Ramos (cell line): ENCODE measurements around the gene JAG2.

ENCODE experiments used
- in situ Hi-C: fragments of 300-500 bp; cut with MboI; formaldehyde crosslinking; loops from one replicate; pipeline ENCODE4 v1.14.3; 2022; ENCODE audit warnings: low sequenced_read_pairs; ENCODE audit not compliant: unreplicated experiment

The JAG2 gene

DNA sequence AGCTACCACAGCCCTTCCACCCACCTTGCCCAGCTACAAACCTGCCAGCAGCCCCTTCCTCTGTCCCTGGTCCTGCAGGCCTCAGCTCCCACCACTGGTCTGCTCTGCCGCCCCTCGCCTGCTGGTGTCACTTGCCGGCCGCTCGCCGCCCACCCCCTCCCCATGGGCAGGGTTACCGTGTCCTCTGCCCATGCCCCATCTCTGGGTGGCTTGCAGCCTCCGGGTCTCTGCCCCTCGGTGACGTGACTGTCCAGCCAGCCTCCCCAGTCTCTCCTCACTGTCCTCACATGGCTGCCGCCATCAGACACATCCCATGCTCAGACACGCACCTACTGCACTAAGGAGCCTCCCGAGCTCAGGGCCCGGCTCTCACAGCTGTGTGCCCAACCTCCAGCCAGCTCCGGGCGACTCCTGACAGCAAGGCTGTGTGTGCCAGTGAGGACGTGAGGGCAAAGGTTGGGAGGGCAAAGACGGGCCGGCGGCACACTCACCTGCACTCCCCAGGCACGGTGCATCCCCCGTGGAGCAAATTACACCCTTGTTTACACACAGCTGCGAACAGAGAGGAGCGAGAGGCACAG, 13.4 kb downstream of the JAG2 start:
- in situ Hi-C loops, result no loop called here

DNA sequence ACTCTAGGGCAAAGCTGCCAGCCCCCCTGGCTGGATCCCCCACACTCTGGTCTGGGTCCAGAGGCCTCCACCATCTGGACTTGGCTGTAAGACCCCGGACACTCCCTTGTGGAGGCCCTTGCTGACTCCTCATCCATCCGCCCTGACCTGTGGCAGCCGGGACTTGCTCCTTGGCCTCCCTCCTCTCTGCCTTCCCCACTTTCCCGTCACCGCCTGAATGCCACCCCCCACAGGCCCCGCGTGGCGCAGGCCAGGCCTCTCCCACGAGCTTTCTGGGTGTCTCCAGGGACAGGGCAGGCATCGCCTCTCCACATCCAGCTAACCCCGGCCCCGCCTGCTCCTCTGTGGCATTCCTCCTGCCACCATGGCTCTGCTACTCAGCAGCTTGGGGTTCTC, 14.1 kb downstream of the JAG2 start:
- in situ Hi-C loops, result no loop called here

DNA sequence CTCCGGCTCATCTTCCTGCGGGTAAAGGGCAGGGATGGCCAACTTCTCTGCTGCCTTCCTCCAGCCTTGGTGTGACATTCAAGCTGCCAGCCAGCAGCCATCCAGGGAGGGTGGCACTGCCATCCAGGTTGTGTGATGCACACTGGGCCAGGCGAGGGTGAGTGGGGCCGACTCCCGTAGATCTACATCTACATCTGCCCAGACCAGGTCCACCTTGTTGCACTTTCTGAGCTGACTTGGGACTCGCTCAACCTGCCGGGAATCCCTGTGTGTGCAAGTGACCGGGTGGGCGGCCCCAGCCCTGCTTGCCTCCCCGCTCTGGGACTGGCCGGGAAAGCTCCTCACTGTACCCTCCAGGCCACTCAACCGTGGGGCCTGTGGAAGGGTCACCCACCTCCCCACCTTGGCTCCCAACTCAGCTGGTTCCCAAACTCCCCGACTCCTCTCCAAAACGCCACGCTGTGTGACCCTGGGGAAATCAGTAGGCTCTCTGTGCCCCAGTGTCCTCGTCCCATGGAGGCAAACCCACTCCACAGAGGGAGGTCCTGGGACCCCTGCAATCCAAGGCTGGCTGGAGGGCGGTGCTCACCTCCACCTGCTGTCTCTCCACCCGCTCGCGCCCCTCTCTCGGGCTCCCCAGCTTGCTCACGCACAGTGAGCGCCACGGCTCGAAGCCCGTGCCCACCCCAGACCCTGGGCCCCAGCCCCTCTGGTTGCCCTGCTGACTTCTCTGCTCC, 14.7 kb downstream of the JAG2 start:
- in situ Hi-C loops, result no loop called here

DNA sequence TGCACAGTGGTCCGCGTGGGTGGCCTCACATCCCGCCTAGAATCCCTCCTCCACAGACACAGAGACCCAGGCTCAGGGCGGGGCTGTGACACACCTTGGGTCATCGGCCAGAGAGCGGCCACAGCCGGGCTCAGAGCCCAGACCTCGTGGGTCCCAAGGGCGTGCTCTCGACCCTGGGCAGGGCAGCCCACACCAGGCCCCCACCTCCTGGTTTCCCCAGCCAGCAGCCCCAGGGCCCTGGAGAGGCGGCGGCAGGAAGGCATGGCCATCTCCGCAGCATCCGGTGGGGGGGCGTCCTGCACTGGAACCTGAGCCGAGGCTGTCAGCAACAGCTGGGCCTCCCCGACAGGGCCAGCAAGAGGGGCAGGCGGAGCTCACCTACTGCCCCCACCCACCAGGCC, 15.2 kb downstream of the JAG2 start:
- in situ Hi-C loops, result no loop called here

DNA sequence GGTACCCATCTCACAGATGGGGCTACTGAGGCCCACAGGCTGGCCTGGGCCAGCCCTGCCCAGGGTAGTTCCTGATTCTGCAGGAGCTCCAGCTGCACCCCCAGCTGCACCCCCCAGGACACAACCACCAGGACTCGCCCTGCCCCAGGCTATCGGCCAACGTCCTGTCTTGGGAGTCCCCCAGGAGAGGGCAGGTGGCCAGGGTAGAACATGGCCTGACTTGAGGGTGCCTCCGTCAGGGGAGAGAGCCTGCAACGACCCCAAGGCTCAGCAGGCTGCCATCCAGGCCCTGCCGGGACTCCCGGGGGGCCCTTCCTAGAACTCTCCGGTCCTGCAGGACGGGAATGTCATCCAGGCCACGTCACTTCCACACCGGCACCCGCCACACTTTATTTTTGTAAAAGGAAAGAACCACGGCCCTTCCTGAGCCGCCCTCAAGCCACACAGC, 15.8 kb downstream of the JAG2 start:
- in situ Hi-C loops, result no loop called here

DNA sequence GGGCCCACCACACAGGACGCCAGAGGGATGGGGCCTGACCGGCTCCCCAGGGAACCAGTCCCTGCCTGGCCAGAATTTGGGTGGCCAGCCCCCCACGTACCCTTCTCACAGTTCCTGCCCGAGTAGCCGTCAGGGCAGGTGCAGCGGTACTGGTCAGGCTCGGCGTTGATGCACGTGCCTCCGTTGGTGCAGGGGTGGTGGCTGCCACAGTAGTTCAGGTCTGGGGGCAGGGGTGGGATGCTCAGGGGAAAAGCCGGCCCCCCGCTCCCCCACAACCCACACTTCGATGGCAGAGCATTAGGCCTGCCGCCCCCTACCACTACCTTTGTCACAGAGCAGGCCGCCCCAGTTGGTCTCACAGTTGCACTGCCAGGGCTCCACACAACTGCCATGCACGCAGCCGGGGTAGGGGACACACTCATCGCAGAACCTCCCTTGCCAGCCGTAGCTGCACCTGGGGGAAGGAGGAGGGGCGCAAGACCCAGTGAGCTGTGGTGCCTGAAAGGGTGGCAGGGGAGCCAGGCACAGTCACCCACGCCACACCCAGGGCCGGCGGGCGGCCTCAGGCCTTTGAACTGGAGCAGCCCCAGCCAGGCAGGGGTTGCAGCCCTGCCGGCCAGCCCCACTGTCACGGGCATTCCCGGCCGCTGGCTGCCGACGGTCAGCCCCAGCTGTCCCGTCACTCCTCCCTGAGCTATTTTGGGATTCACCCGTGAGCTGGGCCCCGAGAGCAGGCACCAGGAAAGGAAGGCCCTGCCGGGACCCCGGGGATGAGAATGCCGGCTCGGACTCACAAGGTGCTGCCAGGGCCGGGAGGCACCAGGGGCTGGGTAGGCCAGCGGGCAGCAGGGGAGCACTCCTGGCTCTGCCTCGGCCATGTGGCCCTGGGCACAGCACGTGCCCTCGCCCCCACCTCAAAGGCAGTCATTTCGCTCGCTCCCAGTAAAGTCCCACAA, 16.5 kb downstream of the JAG2 start:
- in situ Hi-C loops, result no loop called here

DNA sequence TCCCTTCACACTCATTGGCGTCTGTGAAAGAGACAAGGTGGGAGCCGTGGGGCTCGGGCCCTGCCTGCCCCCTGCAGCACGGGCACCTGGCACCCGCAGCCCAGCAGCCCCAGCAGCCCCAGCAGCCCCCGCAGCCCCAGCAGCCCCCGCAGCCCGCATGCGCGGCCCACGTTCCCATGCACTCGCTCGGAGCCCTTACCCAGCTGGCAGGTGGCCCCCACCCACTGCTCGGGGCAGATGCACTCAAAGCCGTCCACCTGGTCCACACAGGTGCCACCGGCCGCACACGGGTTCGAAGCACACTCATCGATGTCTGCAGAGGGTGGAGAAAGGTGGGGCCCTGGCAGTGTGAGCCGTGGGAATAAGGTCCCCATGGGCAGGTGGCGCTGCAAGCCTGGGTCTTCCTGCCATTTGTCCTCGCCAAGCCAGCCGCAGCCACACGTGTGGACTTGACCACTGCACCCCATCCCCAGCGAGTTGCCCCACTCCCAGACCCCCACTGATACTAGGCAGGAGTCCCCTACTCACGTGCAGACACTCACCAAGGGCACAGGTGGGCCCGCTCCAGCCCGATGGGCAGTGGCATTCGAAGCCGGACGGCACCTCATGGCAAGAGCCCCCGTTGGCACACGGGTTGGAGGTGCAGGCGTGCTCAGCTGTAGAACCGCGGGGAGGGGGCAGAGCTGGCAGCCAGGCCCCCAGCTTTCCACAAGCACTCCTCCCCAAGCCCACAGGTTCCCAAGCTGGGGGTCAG, 17.3 kb downstream of the JAG2 start:
- in situ Hi-C loops, result no loop called here

DNA sequence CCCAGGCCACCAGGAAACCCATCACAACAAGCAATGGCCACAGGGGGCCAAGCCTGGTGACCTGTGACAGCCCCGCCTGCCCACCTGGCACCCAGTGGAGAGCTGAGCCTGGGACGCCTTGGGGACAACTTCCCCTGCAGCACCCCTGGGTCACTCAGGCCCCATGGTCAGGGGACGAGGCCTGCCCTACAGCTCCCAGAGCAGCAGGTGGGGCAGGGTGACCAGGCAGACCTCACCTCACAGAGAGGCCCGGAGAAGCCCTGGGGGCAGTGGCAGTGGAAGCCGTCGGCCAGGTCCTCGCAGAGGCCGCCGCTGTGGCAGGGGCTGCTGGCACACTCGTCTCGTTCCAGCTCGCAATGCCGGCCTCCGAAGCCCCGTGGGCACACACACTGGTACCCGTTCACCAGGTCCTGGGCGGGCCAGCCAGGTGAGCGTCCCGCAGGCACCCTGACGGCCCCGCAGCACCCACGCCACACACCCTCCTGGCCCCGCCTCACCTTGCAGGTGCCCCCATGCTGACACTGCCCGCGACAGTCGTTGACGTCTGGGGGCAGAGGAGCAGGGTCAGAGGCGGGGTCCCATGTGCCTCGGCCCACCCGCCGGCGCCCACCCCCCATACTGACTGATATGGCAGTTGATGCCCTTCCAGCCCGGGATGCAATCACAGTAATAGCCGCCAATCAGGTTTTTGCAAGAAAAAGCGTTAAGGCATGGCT, 18.1 kb downstream of the JAG2 start:
- in situ Hi-C loops, result no loop called here

DNA sequence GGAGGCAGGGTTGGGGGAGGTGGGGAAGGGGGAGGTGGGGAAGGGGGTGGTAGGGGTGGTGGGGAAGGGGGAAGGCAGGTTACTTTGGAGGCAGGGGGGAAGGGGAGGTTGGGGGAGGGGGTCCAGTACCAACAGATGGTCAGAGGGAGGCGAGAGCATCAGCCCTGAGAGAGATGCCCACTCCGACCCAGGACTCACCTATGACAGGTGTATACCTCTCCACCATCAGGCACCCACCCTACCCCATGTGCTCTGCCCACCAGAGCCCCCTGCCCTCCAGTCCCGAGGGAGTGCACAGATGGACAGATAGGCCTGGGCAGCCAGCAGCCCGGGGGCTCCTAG, 18.6 kb downstream of the JAG2 start:
- in situ Hi-C loops, result no loop called here

DNA sequence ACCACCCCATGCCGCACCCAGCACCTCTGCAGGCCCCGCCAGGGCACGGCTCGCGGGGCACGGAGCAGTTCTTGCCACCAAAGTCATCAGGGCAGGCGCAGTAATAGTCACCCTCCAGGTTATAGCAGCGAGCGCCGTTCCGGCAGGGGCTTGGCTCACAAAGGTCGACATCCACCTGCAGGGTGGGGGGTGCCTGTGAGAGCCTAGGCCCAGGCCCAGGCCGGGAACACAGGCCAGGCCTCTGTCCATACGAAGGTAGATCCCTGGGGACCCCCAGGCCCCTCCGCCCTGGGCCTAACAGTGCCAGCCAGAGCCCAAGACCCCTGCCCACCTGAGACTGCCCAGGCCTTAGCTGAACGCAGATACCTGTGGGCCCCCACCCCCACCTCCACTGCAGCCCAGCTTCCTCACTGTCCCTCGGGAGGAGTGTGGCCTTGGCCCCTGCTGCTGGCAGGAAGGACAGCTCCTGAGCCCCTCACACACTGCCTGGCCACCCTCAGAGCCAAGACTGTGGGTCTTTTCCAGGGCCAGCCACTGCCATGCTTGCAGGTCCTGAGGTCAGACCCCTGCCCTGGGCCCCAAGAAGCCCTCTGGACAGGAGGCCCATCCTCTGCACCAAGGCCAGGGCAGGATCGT, 19.3 kb downstream of the JAG2 start:
- in situ Hi-C loops, result no loop called here

DNA sequence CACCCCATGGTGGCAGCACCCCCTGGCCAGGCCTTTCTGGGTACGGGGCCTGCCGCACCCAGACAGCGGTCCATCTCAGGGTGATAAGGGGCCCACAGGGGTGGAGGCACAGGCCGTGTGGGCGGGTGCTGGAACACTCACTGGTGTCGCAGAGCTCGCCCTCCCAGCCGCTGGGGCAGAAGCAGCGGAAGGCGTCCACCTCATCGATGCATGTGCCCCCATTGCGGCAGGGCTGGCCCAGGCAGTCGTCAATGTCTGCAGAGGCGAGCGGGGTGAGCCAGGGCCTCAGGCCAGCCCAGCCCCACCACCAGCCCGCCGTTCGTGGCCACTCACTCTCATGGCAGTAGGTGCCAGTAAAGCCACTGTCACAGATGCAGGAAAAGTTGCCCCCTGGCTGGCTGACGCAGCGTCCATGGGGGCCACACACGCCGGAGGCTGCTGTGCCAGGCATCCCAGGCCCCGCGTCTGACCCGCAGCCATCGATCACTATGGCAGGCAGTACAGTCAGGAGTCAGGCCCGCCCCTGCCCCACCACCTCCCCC, 19.9 kb downstream of the JAG2 start:
- in situ Hi-C loops, result no loop called here

DNA sequence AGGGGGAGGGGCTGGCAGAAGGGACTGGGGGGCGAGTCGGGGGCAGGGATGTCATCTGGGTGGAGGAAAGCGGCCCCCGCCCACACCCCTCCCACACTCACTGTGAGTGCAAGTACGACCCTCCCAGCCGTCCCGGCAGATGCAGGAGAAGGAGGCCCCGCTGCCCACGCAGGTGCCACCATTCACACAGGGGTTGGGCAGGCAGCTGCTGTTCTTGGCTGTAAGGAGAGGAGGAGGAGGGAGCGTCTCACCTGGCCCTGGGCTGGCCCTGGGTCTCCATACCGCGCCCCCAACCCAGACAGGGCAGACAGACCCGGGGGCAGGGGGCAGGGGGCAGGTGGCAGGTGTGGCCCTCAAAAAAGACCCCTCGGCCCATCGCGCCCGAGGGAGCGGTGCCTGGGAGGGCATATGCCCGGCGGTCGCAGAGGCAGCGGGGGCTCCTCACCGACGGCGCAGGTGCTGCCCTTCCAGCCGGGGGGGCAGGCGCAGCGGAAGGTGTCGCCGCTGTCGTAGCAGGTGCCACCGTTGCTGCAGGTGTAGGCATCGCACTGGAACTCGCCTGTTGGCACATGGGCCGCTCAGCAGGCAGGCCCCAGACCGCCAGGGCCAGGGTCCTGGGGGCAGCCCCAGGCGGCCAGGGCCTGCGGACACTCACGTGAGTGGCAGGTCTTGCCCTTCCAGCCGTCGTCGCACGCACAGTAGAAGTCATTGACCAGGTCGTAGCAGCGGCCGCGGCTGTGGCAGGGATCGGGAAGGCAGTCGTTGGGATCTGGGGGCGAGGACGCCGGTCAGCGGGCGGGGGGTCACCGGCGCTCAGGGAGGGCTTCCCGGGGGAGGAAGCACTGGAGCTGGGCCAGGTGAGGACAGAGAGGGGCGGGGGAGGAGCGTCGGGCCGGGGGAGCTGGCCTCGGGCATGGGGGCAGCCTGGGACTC, 20.6 kb downstream of the JAG2 start:
- in situ Hi-C loops, result no loop called here

DNA sequence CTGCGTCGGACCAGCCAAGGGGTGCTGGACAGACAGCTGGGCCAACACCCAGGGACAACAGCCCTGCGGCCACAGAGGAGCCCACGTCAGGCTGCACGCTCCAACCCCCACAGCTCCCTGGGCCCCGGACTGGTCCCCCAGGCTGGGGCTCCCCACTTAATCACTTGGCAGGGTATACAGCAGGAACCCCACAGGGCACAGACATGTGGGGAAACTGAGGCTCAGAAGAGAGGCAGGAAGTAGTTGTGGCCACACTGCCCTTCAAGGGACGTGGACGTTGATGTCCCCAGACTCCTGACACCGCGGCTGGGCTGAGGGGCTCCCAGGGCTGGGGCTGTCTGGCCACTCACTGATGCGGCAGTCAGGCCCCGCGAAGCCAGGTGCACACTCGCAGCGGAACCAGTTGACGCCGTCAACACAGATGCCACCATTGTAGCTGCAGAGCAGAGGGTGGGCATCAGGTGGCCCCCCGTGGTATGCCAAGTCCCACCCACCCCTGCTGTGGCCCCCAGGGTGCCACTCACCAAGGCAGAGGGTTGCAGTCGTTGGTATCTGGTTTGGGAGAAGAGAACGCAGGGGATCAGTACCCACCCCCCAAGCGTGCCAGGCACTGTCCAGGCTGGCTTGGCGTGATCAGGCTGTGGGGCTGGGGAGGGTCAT, 21.5 kb downstream of the JAG2 start:
- in situ Hi-C loops, result no loop called here

DNA sequence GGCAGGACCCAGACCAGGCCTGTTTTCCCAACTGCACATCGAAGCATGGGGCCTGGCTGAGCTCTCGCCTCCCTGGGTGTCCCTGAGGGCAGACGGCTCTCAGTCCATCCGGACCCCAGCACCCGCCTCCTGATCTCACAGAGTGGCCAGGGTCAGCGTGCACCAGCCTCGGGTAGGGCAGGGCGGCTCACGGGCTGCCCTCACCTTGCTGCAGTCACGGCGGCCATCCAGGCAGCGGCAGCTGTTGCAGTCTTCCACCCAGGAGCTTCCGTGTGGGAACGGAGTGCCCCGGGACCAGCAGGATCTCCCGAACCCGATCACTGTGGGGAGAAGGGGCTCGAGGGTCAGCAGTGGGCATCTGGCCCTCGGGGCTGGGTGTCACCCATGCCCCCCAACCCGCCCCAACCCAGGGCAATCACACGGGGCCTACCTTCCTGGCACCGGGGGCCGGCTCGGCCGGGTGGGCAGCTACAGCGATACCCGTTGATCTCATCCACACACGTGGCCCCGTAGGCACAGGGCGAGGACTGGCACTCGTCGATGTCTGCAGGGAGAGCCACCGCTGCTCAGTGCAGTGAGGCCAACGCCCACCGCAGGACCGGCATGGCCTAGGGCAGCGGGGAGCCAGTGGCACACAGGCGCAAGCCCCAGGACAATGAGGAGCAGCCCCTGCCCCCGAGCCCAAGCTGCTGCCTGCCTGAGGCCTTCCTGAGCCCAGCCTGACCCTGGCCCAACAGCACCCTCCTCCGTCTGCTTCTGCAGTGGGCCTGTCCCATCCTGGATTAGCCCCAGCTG, 22.2 kb downstream of the JAG2 start:
- in situ Hi-C loops, result no loop called here

DNA sequence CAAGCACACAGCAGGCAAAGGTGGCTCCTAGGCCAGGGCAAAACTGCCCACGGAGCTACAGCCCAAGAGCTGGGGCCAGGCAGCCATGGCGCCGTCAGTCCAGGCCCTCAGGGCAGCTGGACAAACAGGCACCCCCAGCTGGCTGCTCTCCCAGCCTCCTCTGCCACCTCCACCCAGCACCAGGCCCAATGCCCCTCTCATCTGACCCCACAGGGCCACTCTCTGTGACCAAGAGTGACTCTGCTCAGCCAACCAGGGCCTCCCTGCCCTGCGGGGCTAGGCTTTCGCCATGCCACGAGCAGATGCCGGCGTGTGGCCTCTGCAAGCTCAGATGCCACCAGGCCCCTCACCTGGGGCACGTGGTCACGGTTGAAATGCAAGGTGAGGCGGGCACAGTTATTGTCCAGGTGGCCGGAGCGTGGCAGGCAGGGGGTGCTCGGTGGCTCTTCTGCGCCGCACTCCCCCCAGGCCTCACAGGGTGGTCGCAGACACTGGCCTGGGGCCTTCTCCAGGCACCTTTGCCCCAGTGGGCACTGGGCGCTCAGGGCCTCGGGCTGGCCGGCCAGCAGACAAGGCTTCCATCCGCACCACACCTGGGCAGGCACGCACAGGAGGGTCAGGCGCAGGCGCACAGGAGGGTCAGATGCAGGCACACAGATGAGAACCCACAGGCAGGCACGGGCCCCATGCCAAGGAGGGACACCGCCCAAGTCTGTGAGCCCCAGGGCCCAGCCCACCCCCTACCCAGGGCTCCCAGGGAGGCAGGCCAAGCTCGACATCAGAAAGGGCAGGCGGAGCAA, 23.0 kb downstream of the JAG2 start:
- in situ Hi-C loops, result no loop called here
